NCI-H2196 (cell line): ENCODE measurements around the gene HAUS7.

Experiments used
- DNase-seq: peaks from one replicate; lab custom pipeline; 2025; ENCODE audit not compliant: unreplicated experiment; lab: John Stamatoyannopoulos, UW

Gene HAUS7

DNA sequence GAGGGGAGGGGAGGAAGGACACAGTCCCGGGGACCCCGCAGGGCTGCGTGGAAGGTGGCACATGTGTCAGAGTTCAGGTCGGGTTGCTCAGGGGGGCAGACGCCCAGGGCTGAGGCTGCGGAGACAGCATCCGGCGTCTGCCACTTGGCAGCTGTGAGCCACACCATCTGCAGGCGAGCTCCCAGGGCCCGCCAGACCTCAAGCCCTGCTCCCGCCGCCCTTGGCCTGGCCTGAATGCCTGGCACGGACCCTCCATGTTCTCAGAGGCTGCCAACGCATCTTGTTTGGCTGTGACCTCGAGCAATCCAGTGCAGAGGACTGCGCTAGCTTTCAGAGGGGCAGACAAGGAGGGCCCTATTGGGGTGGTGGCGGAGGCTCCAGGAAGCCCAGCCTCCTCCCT is 29.5 kb upstream of the HAUS7 start:
- DNase-seq: no peak

DNA sequence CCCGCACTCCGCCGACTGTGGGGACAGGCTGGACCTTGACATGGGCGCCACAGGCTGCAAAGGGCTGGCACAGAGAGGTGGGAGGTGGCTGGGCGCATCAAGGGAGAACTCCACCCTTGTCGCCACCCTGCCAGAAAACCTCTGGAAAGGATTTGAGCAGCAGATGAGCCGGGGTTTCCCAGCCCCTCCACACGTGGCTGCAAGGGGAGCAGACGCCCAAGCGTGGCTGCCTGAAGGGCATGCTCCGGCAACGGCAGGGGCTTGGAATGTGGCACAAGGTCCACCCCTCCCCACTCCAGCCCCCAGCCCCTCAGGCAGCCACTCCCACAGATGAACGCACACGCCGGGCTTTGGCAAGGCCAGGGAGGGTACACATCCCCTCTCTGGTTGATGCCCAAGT is 29.0 kb upstream of the HAUS7 start:
- DNase-seq: no peak

- DNase-seq: no peak
These were observed 28.1 kb upstream of the HAUS7 start for GRCh38 chrX:153498453-153498852.

GRCh38 chrX:153496590-153496959 is 26.2 kb upstream of the HAUS7 start:
- no peak for DNase-seq

DNA sequence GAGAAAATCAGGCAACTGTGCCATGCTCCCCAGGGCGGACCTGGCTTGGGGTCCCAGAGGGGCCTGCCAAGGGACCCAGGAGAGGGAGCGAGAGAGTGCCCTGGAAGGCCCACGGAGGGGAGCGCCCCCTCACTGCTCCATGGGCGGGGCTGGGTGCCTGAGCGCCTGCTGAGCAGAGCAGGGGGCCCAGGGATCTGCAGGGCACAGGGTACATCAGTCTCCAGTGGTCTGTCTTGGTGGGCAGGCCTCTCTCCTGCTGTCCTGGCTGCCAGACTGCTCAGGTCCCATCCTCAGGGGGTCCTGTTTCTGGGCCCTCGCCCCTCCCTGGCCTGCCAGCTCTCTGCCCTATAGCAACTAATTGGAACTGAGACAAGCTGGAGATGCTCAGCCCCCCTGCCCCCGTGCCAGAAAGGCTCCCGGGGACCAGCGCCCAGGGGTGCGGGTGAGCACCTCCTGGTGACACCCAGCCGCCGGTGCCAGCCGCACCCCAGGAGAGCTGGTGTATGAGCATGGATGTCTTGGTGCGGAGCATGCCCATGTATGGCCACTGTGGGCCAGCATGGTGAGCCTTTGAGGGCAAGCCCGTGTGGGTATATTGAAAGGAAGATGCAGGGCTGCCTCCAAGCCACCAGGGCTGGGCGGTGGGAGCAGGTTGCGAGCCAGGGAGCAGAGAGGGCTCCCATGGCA is 25.7 kb upstream of the HAUS7 start:
- DNase-seq: no peak

DNA sequence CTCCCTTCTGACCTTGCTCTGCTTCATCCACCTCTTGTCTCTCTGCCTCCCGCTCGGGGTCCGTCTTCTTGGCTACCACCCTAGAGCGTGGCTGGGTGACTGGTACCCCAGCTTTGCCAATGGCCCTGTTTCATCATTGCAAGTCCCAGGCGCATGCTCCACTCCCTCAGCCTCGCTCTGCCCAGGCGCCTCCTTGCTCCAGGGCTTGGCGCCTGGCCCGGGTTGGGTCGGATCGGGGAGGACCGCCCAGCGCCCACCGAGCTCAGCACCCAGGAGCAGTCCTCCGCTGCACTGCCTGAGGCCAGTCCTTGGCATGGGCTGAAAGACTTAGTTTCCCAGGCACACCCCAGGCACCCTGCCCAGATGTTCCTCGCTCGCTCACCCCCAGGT is 25.0 kb upstream of the HAUS7 start:
- no peak for DNase-seq

GRCh38 chrX:153494541-153495361 is 24.4 kb upstream of the HAUS7 start, which contains the start of gene BGN:
Gene BGN, plus strand, starts transcription at chrX:153494980. Its CDS starts 9,652 bp downstream, at chrX:153504632.
- no peak for DNase-seq

DNA sequence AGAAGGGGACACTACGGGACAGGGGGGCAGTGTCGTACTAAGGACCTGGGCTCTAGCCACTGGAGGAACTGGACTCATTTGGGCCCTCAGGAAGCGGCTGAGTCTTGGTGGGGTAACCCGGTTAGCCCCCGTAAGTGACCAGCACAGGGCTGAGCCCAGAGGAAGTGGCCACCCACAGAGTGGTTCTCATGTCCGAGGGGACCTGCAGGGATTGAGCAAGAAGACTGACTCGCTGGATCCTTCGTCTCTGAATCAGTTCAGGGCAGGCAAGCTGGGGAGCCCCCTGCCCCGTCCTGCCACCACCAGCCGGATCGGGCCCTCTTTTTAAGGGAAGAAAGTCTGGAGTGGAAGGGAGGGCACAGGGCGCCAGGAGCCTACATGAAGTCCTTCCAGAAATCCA is 23.7 kb upstream of the HAUS7 start:
- no peak for DNase-seq

DNA sequence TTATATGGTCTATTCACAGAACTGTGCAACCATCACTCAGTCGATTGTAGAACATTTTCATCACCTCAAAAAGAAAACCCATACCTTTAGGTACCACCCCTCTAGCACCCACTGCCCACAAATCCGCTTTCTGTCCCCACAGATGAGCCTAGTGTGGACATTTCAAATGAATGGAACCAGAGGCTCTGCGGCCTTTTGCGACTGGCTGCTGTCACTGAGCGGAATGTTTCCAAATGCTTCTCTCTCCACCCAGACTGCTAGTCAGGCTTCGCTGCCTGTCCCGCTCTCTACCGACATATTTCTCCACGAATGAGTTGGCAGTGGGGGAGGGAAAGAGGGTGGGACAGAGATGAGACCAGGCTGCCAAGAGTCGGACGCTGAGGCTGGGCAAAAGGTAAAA is 22.7 kb upstream of the HAUS7 start:
- DNase-seq: no peak

DNA sequence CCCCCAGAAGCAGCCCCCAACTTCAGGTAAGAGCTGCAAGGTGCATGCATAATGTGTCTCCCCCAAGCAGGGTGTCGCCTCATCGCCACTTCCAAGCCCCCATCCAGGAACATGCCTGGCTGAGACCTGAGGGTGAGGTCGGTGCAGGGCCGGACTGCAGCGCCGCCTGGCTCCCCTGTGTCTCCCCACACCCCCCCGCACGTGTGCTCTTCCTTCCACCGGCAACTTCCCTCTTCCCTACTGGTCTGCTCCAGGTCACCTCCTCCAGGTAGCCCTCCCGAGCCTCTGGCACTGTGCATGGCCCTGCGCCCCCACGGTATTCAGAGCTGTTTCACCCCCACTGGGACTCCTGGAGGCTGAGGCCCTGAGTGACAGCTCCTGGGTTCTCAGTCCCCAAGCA is 22.2 kb upstream of the HAUS7 start:
- no peak for DNase-seq

GRCh38 chrX:153491918-153492317 is 21.5 kb upstream of the HAUS7 start:
- no peak for DNase-seq

GRCh38 chrX:153491351-153491914 is 21.1 kb upstream of the HAUS7 start:
- no peak for DNase-seq

DNA sequence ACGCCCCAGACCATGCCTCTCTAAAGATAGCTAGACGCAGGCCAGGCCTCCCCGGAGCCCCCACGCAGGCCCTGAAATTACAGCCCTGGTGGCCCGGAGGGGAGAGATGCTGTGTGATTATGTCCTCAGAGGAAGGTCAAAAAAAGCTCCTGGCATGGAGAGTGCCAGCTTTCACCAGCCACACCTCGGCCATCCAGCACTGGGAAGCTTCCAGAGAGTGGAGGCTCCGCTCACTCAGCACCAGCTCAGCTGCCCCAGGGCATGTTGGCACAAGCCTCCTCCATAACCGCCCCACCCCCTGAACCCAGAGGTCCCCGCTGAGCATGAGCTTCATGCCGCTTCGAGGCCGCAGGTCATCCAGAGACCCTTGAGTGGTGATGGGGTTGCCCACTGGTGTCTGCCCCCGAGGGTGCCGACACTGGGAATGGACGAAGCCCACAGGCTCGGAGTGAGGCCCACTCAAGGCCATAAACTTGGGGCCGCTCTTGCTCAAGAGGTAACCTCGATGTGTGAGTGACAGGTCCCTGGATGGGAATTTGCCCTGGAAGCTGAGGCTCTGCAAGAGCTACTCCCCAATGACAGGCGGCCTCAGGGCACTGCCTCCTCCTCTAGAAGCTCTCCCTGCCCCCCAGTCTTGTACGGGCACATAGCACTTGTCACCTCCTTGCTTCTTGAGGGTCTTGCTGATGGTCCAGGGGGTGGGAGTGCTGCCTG is 20.0 kb upstream of the HAUS7 start:
- no peak for DNase-seq

DNA sequence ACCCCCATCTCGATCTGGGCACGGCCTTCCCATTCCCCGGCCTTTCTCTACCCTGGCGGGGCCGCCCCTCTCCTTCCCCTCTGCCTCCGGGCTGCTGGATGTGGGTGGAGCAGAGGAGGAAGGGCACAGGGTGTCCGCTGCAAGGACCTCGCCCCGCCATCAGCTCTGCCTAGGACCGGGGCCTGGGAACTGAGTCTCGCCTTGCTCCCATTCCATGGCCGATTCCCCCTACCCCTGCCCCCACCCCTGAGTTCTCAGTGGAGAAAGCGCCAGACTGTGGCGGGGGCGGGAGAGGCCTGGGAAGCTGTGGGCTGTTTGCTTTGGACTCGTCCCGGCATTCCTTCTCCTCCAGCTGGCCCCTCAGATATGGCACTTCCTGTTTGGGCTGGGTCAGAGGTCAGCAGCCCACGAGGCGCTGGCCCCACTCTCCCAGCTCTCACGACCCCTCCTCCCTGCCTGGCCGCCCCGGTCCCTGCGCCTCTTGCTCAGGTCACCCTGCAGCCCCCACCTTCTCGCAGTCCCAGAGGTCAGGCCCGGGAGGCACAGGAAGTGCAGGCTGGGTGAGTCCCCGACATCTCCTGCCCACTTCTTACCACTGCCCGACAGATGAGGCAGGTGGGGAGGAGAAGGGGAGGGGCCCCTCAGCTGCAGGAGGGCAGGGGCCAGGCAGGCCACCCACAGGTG is 18.0 kb upstream of the HAUS7 start:
- no peak for DNase-seq

DNA sequence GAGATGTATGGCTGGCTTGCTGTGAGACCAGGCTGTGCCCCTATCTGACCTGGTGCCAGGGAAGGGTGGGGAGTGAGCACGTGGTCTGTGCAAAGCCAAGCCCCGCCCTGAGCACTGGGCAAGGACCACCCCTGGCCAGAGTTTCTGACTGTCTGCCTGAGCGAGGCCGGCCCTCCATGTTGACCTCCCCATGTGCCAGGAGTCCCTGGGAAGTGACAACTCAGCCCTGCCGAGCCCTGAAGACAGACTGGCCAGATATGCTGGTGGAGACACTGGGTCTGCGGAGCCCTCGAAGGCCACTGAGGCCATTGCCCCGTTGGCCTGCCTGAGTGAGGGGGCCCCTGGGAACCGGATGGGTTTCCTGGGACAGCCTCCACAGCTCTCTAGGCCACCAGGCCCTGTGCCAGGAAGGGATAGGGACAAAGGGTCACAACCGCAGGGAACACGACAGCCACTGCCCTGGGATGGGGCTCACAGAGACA is 17.3 kb upstream of the HAUS7 start:
- DNase-seq: no peak

- no peak for DNase-seq
These were observed 15.8 kb upstream of the HAUS7 start for GRCh38 chrX:153486171-153486570.

GRCh38 chrX:153485396-153486080 is 15.2 kb upstream of the HAUS7 start:
- DNase-seq: no peak

- DNase-seq: no peak
These were observed 12.1 kb upstream of the HAUS7 start for GRCh38 chrX:153482376-153483015.

GRCh38 chrX:153481043-153481442 is 10.7 kb upstream of the HAUS7 start:
- DNase-seq: no peak

DNA sequence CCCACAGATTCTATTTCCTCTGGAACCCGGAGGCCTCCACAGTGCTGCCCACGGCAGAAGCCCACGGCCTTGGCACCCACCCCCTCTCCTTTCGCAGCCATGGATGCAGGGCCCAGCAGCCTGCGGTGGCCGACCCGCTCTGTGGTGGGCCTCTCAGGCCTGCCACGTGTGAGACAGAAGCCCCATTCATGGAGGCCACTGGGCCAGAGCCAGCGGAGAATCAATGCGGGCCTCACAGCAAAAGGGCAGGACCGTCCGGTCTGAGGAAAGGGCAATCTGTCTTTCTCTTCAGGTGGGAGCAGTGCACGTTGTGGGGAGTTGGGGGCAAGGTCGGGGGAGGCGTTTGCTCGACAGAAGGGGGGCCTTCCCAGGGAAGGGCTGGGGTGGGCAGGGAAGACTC is 8.4 kb upstream of the HAUS7 start:
- DNase-seq: no peak
